DMS53 treated with DMSO at 0.1 percent for 48 hours (cell line): ENCODE data around the gene UGGT2.
"Not testable (repeated sequence)": the region's sequence is repeated elsewhere in the genome, so short reads cannot be mapped to it uniquely, and the experiment has no call there.

Source experiments
- DNase-seq: peaks from one replicate; lab custom pipeline; 2025; ENCODE audit not compliant: unreplicated experiment; lab: John Stamatoyannopoulos, UW

UGGT2 gene

GRCh38 chr13:95903569-95903968 lies 149.6 kb downstream of the UGGT2 start:
- no peak for DNase-seq

- no peak for DNase-seq
Measured at GRCh38 chr13:95902741-95903140, 150.5 kb downstream of the UGGT2 start.

GRCh38 chr13:95898256-95898655 lies 154.9 kb downstream of the UGGT2 start:
- no peak for DNase-seq

GRCh38 chr13:95896301-95896700 lies 156.9 kb downstream of the UGGT2 start:
- DNase-seq: no peak

GRCh38 chr13:95893861-95894260 lies 159.3 kb downstream of the UGGT2 start:
- no peak for DNase-seq

- no peak for DNase-seq
Measured at GRCh38 chr13:95882121-95882520, 171.1 kb downstream of the UGGT2 start.

- no peak for DNase-seq
Measured at GRCh38 chr13:95880331-95880730, 172.9 kb downstream of the UGGT2 start.

- no peak for DNase-seq
Measured at GRCh38 chr13:95874286-95874685, 178.9 kb downstream of the UGGT2 start.

- DNase-seq: no peak
Measured at GRCh38 chr13:95870421-95870820, 182.8 kb downstream of the UGGT2 start.

- DNase-seq: no peak
Measured at GRCh38 chr13:95865080-95865615, 188.1 kb downstream of the UGGT2 start.

GRCh38 chr13:95862408-95862807 lies 190.8 kb downstream of the UGGT2 start:
- no peak for DNase-seq

GRCh38 chr13:95861296-95861695 lies 191.9 kb downstream of the UGGT2 start:
- DNase-seq: no peak

- no peak for DNase-seq
Measured at GRCh38 chr13:95858286-95859075, 194.7 kb downstream of the UGGT2 start.

- DNase-seq: not testable (repeated sequence)
Measured at GRCh38 chr13:95845656-95846055, 207.5 kb downstream of the UGGT2 start.

GRCh38 chr13:95842898-95843297 lies 210.3 kb downstream of the UGGT2 start:
- DNase-seq: no peak

GRCh38 chr13:95841894-95842293 lies 211.3 kb downstream of the UGGT2 start:
- DNase-seq: no peak

- peak; percentile 8 for DNase-seq
Measured at GRCh38 chr13:95834134-95834765, 219.0 kb downstream of the UGGT2 start.

GRCh38 chr13:95833719-95834118 lies 219.5 kb downstream of the UGGT2 start:
- DNase-seq: no peak

GRCh38 chr13:95833126-95833525 lies 220.1 kb downstream of the UGGT2 start:
- DNase-seq: no peak

- DNase-seq: no peak
Measured at GRCh38 chr13:95822303-95822702, 230.9 kb downstream of the UGGT2 start.

- no peak for DNase-seq
Measured at GRCh38 chr13:95814495-95814894, 238.7 kb downstream of the UGGT2 start.

GRCh38 chr13:95813139-95813538 lies 240.1 kb downstream of the UGGT2 start:
- DNase-seq: no peak
